DMS114 treated with DMSO at 0.1 percent for 48 hours (cell line): ENCODE measurements around the gene NKX2-1.

ENCODE experiments used
- DNase-seq: peaks from one replicate; lab custom pipeline; 2025; ENCODE audit not compliant: unreplicated experiment; lab: John Stamatoyannopoulos, UW

The NKX2-1 gene

GRCh38 chr14:36518031-36518585, 1.9 kb downstream of the NKX2-1 start:
- DNase-seq, result no peak

- no peak for DNase-seq
These were observed 2.6 kb downstream of the NKX2-1 start for GRCh38 chr14:36517242-36518030.

- no peak for DNase-seq
These were observed 3.3 kb downstream of the NKX2-1 start for GRCh38 chr14:36516719-36517241.

GRCh38 chr14:36515896-36516718, 3.9 kb downstream of the NKX2-1 start:
- DNase-seq, result no peak

- DNase-seq, result no peak
These were observed 4.9 kb downstream of the NKX2-1 start for GRCh38 chr14:36515105-36515593.

GRCh38 chr14:36514278-36515104, 5.5 kb downstream of the NKX2-1 start:
- DNase-seq, result no peak

- DNase-seq, result no peak
These were observed 6.4 kb downstream of the NKX2-1 start for GRCh38 chr14:36513451-36514277.

GRCh38 chr14:36513012-36513420, 7.0 kb downstream of the NKX2-1 start:
- no peak for DNase-seq

- no peak for DNase-seq
These were observed 7.4 kb downstream of the NKX2-1 start for GRCh38 chr14:36512585-36513003.

- no peak for DNase-seq
These were observed 7.9 kb downstream of the NKX2-1 start for GRCh38 chr14:36511981-36512584.

GRCh38 chr14:36510874-36511273, 9.2 kb downstream of the NKX2-1 start:
- DNase-seq, result no peak

GRCh38 chr14:36510078-36510799, 9.8 kb downstream of the NKX2-1 start:
- no peak for DNase-seq

GRCh38 chr14:36509069-36509917, 10.7 kb downstream of the NKX2-1 start:
- DNase-seq, result no peak

GRCh38 chr14:36508418-36509068, 11.5 kb downstream of the NKX2-1 start:
- no peak for DNase-seq

- no peak for DNase-seq
These were observed 12.1 kb downstream of the NKX2-1 start for GRCh38 chr14:36507847-36508417.

GRCh38 chr14:36506732-36507614, 13.1 kb downstream of the NKX2-1 start:
- no peak for DNase-seq
